Measurements from ENCODE around the gene LMCD1.

- TF ChIP-seq POLR2A (IDR thresholded peaks at IDR 0.05), result no peak
- TF ChIP-seq, protein P1, sequence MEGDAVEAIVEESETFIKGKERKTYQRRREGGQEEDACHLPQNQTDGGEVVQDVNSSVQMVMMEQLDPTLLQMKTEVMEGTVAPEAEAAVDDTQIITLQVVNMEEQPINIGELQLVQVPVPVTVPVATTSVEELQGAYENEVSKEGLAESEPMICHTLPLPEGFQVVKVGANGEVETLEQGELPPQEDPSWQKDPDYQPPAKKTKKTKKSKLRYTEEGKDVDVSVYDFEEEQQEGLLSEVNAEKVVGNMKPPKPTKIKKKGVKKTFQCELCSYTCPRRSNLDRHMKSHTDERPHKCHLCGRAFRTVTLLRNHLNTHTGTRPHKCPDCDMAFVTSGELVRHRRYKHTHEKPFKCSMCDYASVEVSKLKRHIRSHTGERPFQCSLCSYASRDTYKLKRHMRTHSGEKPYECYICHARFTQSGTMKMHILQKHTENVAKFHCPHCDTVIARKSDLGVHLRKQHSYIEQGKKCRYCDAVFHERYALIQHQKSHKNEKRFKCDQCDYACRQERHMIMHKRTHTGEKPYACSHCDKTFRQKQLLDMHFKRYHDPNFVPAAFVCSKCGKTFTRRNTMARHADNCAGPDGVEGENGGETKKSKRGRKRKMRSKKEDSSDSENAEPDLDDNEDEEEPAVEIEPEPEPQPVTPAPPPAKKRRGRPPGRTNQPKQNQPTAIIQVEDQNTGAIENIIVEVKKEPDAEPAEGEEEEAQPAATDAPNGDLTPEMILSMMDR (IDR thresholded peaks at IDR 0.05), result no peak
These were observed 76.7 kb downstream of the LMCD1 start for GRCh38 chr3:8578282-8578681.
